Suprapubic skin (tissue), 4 donors: Measurements from ENCODE around the gene GOLGA6D.

Experiments used
- CTCF ChIP-seq, 2 donors: fragments of 200-600 bp in 1 of 2; fragments of 450-650 bp in 1 of 2; sonication (generic) in 1 of 2; IDR thresholded peaks; one replicate each; pipeline ENCODE4 v1.5.1; 2016 to 2019; ENCODE audit warnings: antibody characterized with exemption in 2 of 2, mild to moderate bottlenecking in 1 of 2, moderate library complexity in 1 of 2
- EP300 ChIP-seq: sonication (generic); formaldehyde crosslinking; IDR thresholded peaks from one replicate; pipeline ENCODE4 v1.6.1; 2017; ENCODE audit warnings: antibody characterized with exemption
- POLR2AphosphoS5 ChIP-seq, 3 donors: sonication (generic); formaldehyde crosslinking; IDR thresholded peaks; one replicate each; pipeline ENCODE4 v1.6.1; 2017; ENCODE audit warnings: antibody characterized with exemption in 3 of 3

- no peak for TF ChIP-seq POLR2AphosphoS5 (IDR thresholded peaks at IDR 0.05)
- no peak for TF ChIP-seq CTCF (IDR thresholded peaks at IDR 0.05)
- TF ChIP-seq EP300 = no peak
Observed at GRCh38 chr15:75309711-75310110, 27.1 kb downstream of the GOLGA6D start.
